Upper lobe of left lung (tissue), 6 donors: ENCODE results near the gene PRDX1. TPM values are rescaled to one million over a fixed set of nuclear protein-coding genes. Genes with fewer than 3 reads are reported as not detected.

Source experiments
- ATAC-seq, 2 donors: fragments of 200-7000 bp; cut with Tn5 transposase; one replicate each; pipeline ENCODE4 v1.9.1; 2022; ENCODE audit warnings: mild to moderate bottlenecking in 2 of 2, moderate library complexity in 2 of 2; ENCODE audit not compliant: low FRiP score in 2 of 2
- DNase-seq, 2 donors: peaks; one replicate each; pipeline ENCODE4 v3.0.0-alpha.2; 2019 to 2020
- H3K27ac ChIP-seq, 4 donors: fragments of 200-600 bp; sonication (generic); one replicate each; pipeline ENCODE4 v1.5.1; 2016 to 2019
- H3K27me3 ChIP-seq, 4 donors: fragments of 200-600 bp; sonication (generic); one replicate each; pipeline ENCODE4 v1.5.1; 2017 to 2019
- H3K36me3 ChIP-seq, 4 donors: fragments of 200-600 bp; sonication (generic); one replicate each; pipeline ENCODE4 v1.5.1; 2016 to 2019
- H3K4me1 ChIP-seq, 4 donors: fragments of 200-600 bp; sonication (generic); one replicate each; pipeline ENCODE4 v1.5.1; 2018 to 2019
- H3K4me3 ChIP-seq, 4 donors: fragments of 200-600 bp; sonication (generic); one replicate each; pipeline ENCODE4 v1.5.1; 2017 to 2019; ENCODE audit warnings: mild to moderate bottlenecking in 2 of 4, moderate library complexity in 1 of 4
- H3K9me3 ChIP-seq, 4 donors: fragments of 200-600 bp; sonication (generic); one replicate each; pipeline ENCODE4 v1.5.1; 2018 to 2019
- EP300 ChIP-seq, 4 donors: sonication (generic); formaldehyde crosslinking; IDR thresholded peaks; one replicate each; pipeline ENCODE4 v1.5.1; 2017; ENCODE audit warnings: antibody characterized with exemption in 4 of 4, control low read depth in 2 of 4
- POLR2A ChIP-seq, 4 donors: fragments of 450-650 bp; IDR thresholded peaks; one replicate each; pipeline ENCODE4 v1.5.1; 2016 to 2017; ENCODE audit warnings: antibody characterized with exemption in 4 of 4, mild to moderate bottlenecking in 2 of 4
- POLR2AphosphoS5 ChIP-seq, 2 donors: sonication (generic); formaldehyde crosslinking; IDR thresholded peaks; one replicate each; pipeline ENCODE4 v1.5.1; 2017; ENCODE audit warnings: antibody characterized with exemption in 2 of 2
- WGBS, 2 donors: methylation state at CpG; one replicate each; pipeline ENCODE4 v1.1.5; 2017 to 2018; 5-methylcytosine and 5-hydroxymethylcytosine counted together
- total RNA-seq, 6 donors: library from RNA; depleted of rRNA in 4 of 6; stranded (reverse); fragments of >200 nt in 4 of 6; gene quantifications; one replicate each; pipeline versions ENCODE4 v1.1.0 to v1.2.1, GENCODE V29; 2016 to 2021
- TF ChIP-seq, protein P1 (sequence below), 6 experiments: fragments of 450-650 bp in 4 of 6; fragments of 200-600 bp in 2 of 6; sonication (generic) in 2 of 6; IDR thresholded peaks; one replicate each; pipeline ENCODE4 v1.5.1; 2016 to 2019; ENCODE audit warnings: antibody characterized with exemption in 6 of 6
- donor health status: DM: no; HTN: no; CAD: no; lungs with moderate emphysema.
- donor health status: DM: no; HTN: yes; CAD: no; lungs with severe emphysema.

Gene PRDX1
- total RNA-seq, 6 donors from 2014 or later = 108 to 468 (median 390) TPM

DNA sequence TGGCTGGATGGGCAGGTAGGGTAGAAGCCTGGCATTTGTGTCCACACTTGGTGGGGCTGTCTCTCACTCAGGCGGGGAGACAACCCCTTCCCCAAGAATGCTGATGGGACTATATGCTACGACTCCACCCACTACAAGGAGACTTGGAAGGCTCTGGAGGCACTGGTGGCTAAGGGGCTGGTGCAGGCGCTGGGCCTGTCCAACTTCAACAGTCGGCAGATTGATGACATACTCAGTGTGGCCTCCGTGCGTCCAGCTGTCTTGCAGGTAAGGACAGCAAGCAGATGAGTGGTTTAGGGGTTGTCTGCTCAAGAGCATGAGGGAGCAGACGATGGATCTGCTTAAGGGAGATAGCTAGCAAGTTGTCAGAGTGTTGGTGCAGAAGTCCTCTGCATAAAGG lies 46.2 kb upstream of the PRDX1 start:
- Histone ChIP-seq H3K27ac (no peak overlapping the region), H3K36me3 (peaks cover 2 to 61% (median 43%) of the 10 kb centered on the region in 4 donors), H3K9me3 (no peaks in the 10 kb centered on the region), H3K4me3 (no peak overlapping the region), H3K4me1 (peaks cover 0 to 13% (median 10%) of the 10 kb centered on the region in 4 donors), H3K27me3 (no peaks in the 10 kb centered on the region)
- ATAC-seq (no peak), DNase-seq (no peak)
- no peak for TF ChIP-seq POLR2A (IDR thresholded peaks at IDR 0.05)
- TF ChIP-seq, protein P1, sequence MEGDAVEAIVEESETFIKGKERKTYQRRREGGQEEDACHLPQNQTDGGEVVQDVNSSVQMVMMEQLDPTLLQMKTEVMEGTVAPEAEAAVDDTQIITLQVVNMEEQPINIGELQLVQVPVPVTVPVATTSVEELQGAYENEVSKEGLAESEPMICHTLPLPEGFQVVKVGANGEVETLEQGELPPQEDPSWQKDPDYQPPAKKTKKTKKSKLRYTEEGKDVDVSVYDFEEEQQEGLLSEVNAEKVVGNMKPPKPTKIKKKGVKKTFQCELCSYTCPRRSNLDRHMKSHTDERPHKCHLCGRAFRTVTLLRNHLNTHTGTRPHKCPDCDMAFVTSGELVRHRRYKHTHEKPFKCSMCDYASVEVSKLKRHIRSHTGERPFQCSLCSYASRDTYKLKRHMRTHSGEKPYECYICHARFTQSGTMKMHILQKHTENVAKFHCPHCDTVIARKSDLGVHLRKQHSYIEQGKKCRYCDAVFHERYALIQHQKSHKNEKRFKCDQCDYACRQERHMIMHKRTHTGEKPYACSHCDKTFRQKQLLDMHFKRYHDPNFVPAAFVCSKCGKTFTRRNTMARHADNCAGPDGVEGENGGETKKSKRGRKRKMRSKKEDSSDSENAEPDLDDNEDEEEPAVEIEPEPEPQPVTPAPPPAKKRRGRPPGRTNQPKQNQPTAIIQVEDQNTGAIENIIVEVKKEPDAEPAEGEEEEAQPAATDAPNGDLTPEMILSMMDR (IDR thresholded peaks at IDR 0.05) = no peak
- no peak for TF ChIP-seq POLR2AphosphoS5 (IDR thresholded peaks at IDR 0.05)
- no peak for TF ChIP-seq EP300 (IDR thresholded peaks at IDR 0.05)
- WGBS, 2 donors = 89 to 98% methylated on average over 7 of the region's 7 CpGs

DNA sequence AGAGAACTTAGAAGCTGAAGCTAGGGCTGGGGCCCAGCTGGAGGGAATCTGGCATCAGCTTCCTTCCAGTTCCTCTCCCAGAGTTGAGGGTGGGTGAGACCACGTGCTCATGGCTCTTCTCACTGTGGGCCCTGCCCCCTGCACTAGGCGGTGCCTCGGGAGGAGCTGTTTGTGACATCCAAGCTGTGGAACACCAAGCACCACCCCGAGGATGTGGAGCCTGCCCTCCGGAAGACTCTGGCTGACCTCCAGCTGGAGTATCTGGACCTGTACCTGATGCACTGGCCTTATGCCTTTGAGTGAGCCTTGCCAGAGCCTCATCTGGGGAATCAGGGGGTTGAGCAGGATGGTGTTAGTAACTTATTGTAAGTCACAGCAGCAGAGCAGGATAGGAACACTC lies 45.0 kb upstream of the PRDX1 start:
- peak; percentile 60 to 64 for ATAC-seq
- H3K9me3 ChIP-seq = no peaks in the 10 kb centered on the region
- H3K27me3 ChIP-seq = no peaks in the 10 kb centered on the region
- peaks cover 2 to 73% (median 50%) of the 10 kb centered on the region in 4 donors for H3K36me3 ChIP-seq
- peak in 1 of 2 donors; percentile 41 for DNase-seq
- TF ChIP-seq POLR2A (IDR thresholded peaks at IDR 0.05) (no peak), POLR2AphosphoS5 (IDR thresholded peaks at IDR 0.05) (peak in 1 of 2 donors; percentile 52), EP300 (IDR thresholded peaks at IDR 0.05) (no peak)
- TF ChIP-seq, protein P1 (IDR thresholded peaks at IDR 0.05) = no peak
- H3K4me3 ChIP-seq = no peak overlapping the region
- 38% methylated on average over 5 of the region's 5 CpGs; no CpG with 5 or more reads in 1 of the 2 donors for WGBS, 2 donors
- H3K4me1 ChIP-seq = peaks cover 0 to 13% (median 10%) of the 10 kb centered on the region in 4 donors
- peak overlapping the region in 3 of 4 donors; percentile 13 to 61 (median 31) for H3K27ac ChIP-seq

DNA sequence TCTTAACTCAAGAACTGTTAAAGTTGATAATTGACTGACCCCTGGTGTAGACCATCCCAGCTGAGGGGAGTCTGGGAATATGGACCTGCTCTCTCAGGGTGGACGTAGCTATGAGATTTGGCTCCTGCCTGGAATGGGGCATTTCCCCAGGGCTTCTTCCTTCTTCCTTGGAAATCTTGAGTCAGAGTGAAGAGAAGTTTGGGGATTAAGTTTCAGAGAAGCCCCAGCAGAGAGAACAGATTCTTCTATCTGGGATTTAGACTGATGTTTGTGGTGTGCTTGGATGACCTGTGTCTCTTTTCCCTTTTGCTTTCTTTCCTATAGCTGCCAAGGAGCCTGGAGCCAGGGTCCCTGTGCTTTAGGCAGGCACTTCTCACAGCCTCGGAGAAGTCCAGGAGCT lies 42.2 kb upstream of the PRDX1 start:
- H3K27ac ChIP-seq = no peak overlapping the region
- peaks cover under 1 to 64% (median 48%) of the 10 kb centered on the region in 4 donors for H3K36me3 ChIP-seq
- H3K4me3 ChIP-seq = no peak overlapping the region
- no peaks in the 10 kb centered on the region for H3K27me3 ChIP-seq
- ATAC-seq (no peak), DNase-seq (no peak)
- WGBS, 2 donors = 83 to 93% methylated on average over 2 of the region's 2 CpGs
- H3K9me3 ChIP-seq = no peaks in the 10 kb centered on the region
- H3K4me1 ChIP-seq = peaks cover 0 to 13% (median 8%) of the 10 kb centered on the region in 4 donors
- TF ChIP-seq EP300 (IDR thresholded peaks at IDR 0.05) = no peak
- TF ChIP-seq, protein P1 (IDR thresholded peaks at IDR 0.05) = no peak
- TF ChIP-seq POLR2AphosphoS5 (IDR thresholded peaks at IDR 0.05) = no peak
- no peak for TF ChIP-seq POLR2A (IDR thresholded peaks at IDR 0.05)

DNA sequence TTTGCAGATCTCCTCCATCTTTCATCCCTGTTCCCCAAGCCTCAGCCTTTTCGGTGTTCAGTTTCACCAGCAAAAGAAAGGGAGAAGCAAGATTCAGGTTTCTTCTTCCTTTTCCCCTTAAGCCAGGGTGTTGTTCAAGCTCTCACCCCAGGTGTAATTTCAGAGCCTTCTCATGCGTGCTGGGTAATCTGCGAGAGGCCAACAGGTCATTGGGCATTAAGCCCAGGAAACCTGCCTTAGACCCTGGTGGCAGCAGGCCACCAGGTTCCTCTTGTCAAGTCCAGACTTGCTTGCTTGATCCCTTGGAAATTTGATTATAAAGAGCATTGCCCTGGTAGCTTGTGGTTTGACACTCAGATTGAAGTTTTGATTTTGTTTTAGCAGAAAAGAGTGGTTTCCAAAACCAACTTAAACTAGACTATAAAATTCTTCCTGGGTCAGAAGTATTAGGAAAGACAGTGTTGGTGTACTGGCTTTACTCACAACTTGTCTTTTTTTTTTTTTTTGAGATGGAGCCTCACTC lies 35.8 kb upstream of the PRDX1 start:
- DNase-seq = peak in 1 of 2 donors; percentile 29
- Histone ChIP-seq H3K4me1 (peaks cover under 1 to 22% (median 5%) of the 10 kb centered on the region in 4 donors), H3K27me3 (no peaks in the 10 kb centered on the region), H3K27ac (no peak overlapping the region), H3K36me3 (peaks cover 0 to 36% (median 19%) of the 10 kb centered on the region in 4 donors), H3K4me3 (no peak overlapping the region), H3K9me3 (no peaks in the 10 kb centered on the region)
- no peak for ATAC-seq
- TF ChIP-seq POLR2AphosphoS5 (IDR thresholded peaks at IDR 0.05) (no peak), POLR2A (IDR thresholded peaks at IDR 0.05) (no peak), EP300 (IDR thresholded peaks at IDR 0.05) (no peak)
- TF ChIP-seq, protein P1 (IDR thresholded peaks at IDR 0.05) = no peak
- WGBS, 2 donors = 57 to 58% methylated on average over 3 of the region's 3 CpGs

DNA sequence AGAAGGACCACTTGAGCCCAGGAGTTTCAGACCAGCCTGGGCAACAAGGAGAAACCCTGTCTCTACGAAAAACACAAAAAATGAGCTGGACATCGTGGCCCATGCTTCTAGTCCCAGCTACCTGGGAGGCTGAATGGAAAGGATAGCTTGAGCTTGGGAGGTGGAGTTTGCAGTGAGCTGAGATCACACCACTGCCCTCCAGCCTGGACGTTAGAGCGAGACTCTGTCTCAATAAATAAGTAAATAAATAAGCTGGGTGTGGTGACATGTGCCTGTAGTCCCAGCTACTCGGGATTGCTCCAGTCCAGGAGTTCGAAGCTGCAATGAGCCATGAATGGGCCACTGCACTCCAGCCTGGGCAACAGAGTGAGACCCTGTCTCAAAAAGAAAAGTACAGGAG lies 32.5 kb upstream of the PRDX1 start:
- TF ChIP-seq, protein P1 (IDR thresholded peaks at IDR 0.05) = no peak
- TF ChIP-seq EP300 (IDR thresholded peaks at IDR 0.05) = no peak
- no peak for TF ChIP-seq POLR2AphosphoS5 (IDR thresholded peaks at IDR 0.05)
- TF ChIP-seq POLR2A (IDR thresholded peaks at IDR 0.05) = no peak
- Histone ChIP-seq H3K4me3 (no peak overlapping the region), H3K27ac (no peak overlapping the region), H3K36me3 (peaks cover 0 to 18% (median 9%) of the 10 kb centered on the region in 4 donors), H3K27me3 (no peaks in the 10 kb centered on the region), H3K4me1 (peaks cover 13 to 42% (median 22%) of the 10 kb centered on the region in 4 donors), H3K9me3 (no peaks in the 10 kb centered on the region)
- 76 to 81% methylated on average over 6 of the region's 6 CpGs for WGBS, 2 donors
- DNase-seq (no peak), ATAC-seq (no peak)
